GM18498 (cell line): ENCODE results near the gene PKP4.

Experiments
- ATAC-seq: cut with Tn5 transposase; IDR thresholded peaks from one replicate; pipeline ENCODE4 v1.9.1; 2021; ENCODE audit warnings: mild to moderate bottlenecking, moderate library complexity; ENCODE audit not compliant: unreplicated experiment

The PKP4 gene

GRCh38 chr2:158498043-158498748 is 41.4 kb downstream of the PKP4 start:
- ATAC-seq: no peak

GRCh38 chr2:158498749-158499136 is 42.0 kb downstream of the PKP4 start:
- ATAC-seq: no peak

GRCh38 chr2:158499383-158499782 is 42.6 kb downstream of the PKP4 start:
- ATAC-seq: no peak

- no peak for ATAC-seq
These were observed 43.6 kb downstream of the PKP4 start for GRCh38 chr2:158500333-158500732.

- ATAC-seq: no peak
These were observed 44.5 kb downstream of the PKP4 start for GRCh38 chr2:158501301-158501700.

- ATAC-seq: no peak
These were observed 46.2 kb downstream of the PKP4 start for GRCh38 chr2:158502974-158503373.

GRCh38 chr2:158504088-158504487 is 47.3 kb downstream of the PKP4 start:
- ATAC-seq: no peak

GRCh38 chr2:158505448-158505934 is 48.7 kb downstream of the PKP4 start:
- ATAC-seq: no peak

GRCh38 chr2:158507141-158507540 is 50.4 kb downstream of the PKP4 start:
- peak; percentile 40 for ATAC-seq

GRCh38 chr2:158507679-158508078 is 50.9 kb downstream of the PKP4 start:
- no peak for ATAC-seq

GRCh38 chr2:158509928-158510797 is 53.4 kb downstream of the PKP4 start:
- no peak for ATAC-seq

GRCh38 chr2:158510887-158511286 is 54.1 kb downstream of the PKP4 start:
- no peak for ATAC-seq

- ATAC-seq: no peak
These were observed 55.0 kb downstream of the PKP4 start for GRCh38 chr2:158511706-158512105.

- no peak for ATAC-seq
These were observed 55.6 kb downstream of the PKP4 start for GRCh38 chr2:158512323-158512722.

GRCh38 chr2:158513841-158514240 is 57.1 kb downstream of the PKP4 start:
- ATAC-seq: no peak

- ATAC-seq: no peak
These were observed 61.3 kb downstream of the PKP4 start for GRCh38 chr2:158518084-158518483.

GRCh38 chr2:158519481-158519880 is 62.7 kb downstream of the PKP4 start:
- no peak for ATAC-seq

GRCh38 chr2:158529379-158530259 is 72.9 kb downstream of the PKP4 start:
- no peak for ATAC-seq

- no peak for ATAC-seq
These were observed 74.1 kb downstream of the PKP4 start for GRCh38 chr2:158530829-158531228.

- no peak for ATAC-seq
These were observed 76.3 kb downstream of the PKP4 start for GRCh38 chr2:158533009-158533408.
